ENCODE results near the gene SLFN12L.

DNA sequence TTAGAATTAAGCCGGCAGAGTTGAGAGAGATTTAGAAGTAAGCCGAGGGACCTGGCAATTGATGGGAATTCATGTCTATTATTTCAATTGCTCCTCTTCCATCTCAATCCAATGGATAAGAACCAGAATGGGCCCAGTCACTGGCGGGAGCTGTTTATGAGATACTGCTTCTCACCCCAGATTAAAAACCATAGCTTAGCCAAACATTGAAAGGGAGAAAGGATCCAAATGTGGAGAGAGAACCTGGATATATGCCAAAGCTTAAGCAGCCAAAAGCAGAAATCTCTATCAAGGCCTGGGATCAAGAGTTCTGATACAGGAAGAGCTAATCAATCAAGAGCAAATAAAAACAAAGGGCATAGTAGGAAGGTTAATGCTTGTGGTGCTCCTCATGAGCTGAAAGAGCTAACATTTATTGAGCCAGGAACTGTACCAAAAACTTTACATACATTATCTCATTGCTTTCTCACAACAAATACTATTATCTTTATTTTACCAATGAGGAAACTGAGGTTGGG lies 2.8 kb downstream of the SLFN12L start:
- TF ChIP-seq, protein P1, sequence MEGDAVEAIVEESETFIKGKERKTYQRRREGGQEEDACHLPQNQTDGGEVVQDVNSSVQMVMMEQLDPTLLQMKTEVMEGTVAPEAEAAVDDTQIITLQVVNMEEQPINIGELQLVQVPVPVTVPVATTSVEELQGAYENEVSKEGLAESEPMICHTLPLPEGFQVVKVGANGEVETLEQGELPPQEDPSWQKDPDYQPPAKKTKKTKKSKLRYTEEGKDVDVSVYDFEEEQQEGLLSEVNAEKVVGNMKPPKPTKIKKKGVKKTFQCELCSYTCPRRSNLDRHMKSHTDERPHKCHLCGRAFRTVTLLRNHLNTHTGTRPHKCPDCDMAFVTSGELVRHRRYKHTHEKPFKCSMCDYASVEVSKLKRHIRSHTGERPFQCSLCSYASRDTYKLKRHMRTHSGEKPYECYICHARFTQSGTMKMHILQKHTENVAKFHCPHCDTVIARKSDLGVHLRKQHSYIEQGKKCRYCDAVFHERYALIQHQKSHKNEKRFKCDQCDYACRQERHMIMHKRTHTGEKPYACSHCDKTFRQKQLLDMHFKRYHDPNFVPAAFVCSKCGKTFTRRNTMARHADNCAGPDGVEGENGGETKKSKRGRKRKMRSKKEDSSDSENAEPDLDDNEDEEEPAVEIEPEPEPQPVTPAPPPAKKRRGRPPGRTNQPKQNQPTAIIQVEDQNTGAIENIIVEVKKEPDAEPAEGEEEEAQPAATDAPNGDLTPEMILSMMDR (IDR thresholded peaks at IDR 0.05): no peak
- no peak for TF ChIP-seq POLR2A (IDR thresholded peaks at IDR 0.05)

Data from breast epithelium (tissue), 3 donors.